Thyroid gland (tissue), 4 donors: ENCODE measurements around the gene OR8G1. TPM values are rescaled to one million over a fixed set of nuclear protein-coding genes. Genes with fewer than 3 reads are reported as not detected.

Experiments
- DNase-seq, 2 donors: peaks; one replicate each; pipeline ENCODE4 v3.0.0-alpha.2; 2019
- H3K27ac ChIP-seq, 3 donors: fragments of 200-600 bp; sonication (generic); 1 replicate in 2 of 3; 2 replicates in 1 of 3; pipeline ENCODE4 v1.5.1; 2016 to 2019; ENCODE audit warnings: mild to moderate bottlenecking in 1 of 3, moderate library complexity in 1 of 3
- H3K27me3 ChIP-seq: fragments of 200-600 bp; sonication (generic); one replicate; pipeline ENCODE4 v1.5.1; 2019
- H3K36me3 ChIP-seq, 2 donors: fragments of 200-600 bp; sonication (generic); one replicate each; pipeline ENCODE4 v1.5.1; 2016 to 2019
- H3K4me1 ChIP-seq, 2 donors: fragments of 200-600 bp; sonication (generic); one replicate each; pipeline ENCODE4 v1.5.1; 2017 to 2019
- H3K4me3 ChIP-seq, 3 donors: fragments of 200-600 bp; sonication (generic); replicated peaks in 1 of 3; 1 replicate in 2 of 3; 2 replicates in 1 of 3; pipeline ENCODE4 v1.5.1; 2016; ENCODE audit warnings: mild to moderate bottlenecking in 1 of 3
- H3K9me3 ChIP-seq: fragments of 200-600 bp; sonication (generic); one replicate; pipeline ENCODE4 v1.5.1; 2017
- POLR2A ChIP-seq, 2 donors: fragments of 450-650 bp; IDR thresholded peaks; one replicate each; pipeline ENCODE4 v1.6.1; 2017; ENCODE audit warnings: antibody characterized with exemption in 2 of 2, mild to moderate bottlenecking in 2 of 2, moderate library complexity in 1 of 2
- WGBS, 2 donors: methylation state at CpG; one replicate each; pipeline ENCODE4 v1.1.5; 2017; 5-methylcytosine and 5-hydroxymethylcytosine counted together
- intact Hi-C: fragments of 100-400 bp; cut with DNase I; formaldehyde crosslinking; loops from one replicate; pipeline ENCODE4 v1.15.1; 2023
- total RNA-seq, 4 donors: library from RNA; depleted of rRNA; stranded (reverse); fragments of >200 nt; gene quantifications; one replicate each; pipeline ENCODE4 v1.2.3, GENCODE V29; 2016
- TF ChIP-seq, protein P1 (sequence below), 6 experiments: fragments of 200-600 bp in 3 of 6; fragments of 450-650 bp in 3 of 6; sonication (generic) in 3 of 6; IDR thresholded peaks; one replicate each; pipeline ENCODE4 v1.5.1; 2016 to 2019; ENCODE audit warnings: antibody characterized with exemption in 6 of 6, mild to moderate bottlenecking in 2 of 6, inconsistent platforms in 1 of 6, moderate library complexity in 1 of 6

The OR8G1 gene
- total RNA-seq, 4 donors from 2014 or later: not detected

DNA sequence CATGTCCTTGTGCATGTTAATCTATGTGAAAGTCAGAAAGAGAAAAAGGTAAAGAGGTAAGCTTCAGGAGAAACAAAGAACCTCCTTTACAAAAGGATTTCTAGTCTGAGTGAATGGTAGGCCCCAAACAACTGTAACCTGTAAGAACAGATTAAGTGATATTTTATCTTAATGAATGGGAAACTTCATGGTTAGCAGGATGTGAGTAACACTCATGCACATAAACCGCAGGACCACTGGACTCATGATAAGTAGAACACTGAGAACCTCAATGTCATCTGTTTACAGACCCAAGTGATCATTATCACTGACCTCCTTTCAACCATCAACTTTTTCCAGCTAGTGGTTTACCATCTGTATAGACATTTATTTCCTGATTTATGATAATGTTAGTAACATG is 35.2 kb downstream of the OR8G1 start:
- TF ChIP-seq POLR2A (IDR thresholded peaks at IDR 0.05): no peak
- TF ChIP-seq, protein P1, sequence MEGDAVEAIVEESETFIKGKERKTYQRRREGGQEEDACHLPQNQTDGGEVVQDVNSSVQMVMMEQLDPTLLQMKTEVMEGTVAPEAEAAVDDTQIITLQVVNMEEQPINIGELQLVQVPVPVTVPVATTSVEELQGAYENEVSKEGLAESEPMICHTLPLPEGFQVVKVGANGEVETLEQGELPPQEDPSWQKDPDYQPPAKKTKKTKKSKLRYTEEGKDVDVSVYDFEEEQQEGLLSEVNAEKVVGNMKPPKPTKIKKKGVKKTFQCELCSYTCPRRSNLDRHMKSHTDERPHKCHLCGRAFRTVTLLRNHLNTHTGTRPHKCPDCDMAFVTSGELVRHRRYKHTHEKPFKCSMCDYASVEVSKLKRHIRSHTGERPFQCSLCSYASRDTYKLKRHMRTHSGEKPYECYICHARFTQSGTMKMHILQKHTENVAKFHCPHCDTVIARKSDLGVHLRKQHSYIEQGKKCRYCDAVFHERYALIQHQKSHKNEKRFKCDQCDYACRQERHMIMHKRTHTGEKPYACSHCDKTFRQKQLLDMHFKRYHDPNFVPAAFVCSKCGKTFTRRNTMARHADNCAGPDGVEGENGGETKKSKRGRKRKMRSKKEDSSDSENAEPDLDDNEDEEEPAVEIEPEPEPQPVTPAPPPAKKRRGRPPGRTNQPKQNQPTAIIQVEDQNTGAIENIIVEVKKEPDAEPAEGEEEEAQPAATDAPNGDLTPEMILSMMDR (IDR thresholded peaks at IDR 0.05): no peak
- intact Hi-C loops: no loop called here
- Histone ChIP-seq H3K36me3 (no peaks in the 10 kb centered on the region), H3K27ac (no peak overlapping the region), H3K9me3 (no peaks in the 10 kb centered on the region), H3K4me3 (no peak overlapping the region), H3K27me3 (no peaks in the 10 kb centered on the region), H3K4me1 (no peaks in the 10 kb centered on the region)
- WGBS, 2 donors: 76 to 77% methylated on average over 1 of the region's 1 CpG
- DNase-seq: no peak

DNA sequence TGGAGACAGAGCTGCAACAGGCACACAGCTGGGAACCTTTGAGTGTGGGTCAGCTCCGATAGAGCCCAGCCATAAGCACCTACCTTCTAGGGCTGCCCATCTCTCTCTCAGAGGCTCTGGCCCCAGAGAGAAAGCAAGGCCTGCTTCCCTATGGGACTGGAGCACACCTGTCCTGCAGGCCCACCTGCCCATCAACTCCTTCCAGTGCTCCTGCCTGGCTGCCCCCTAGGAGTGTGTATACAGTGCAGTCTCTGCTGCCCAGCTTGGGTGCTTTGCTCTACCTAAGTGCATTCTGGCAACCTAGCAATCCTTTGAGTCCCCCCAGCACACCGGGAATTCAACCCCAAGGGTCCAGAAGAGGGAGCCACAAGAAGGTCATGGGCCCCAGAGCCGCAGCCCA is 36.3 kb downstream of the OR8G1 start:
- DNase-seq: no peak
- WGBS, 2 donors: 77 to 94% methylated on average over 2 to 3 of the region's 3 CpGs
- no peak overlapping the region for H3K4me3 ChIP-seq
- no peaks in the 10 kb centered on the region for H3K4me1 ChIP-seq
- TF ChIP-seq, protein P1 (IDR thresholded peaks at IDR 0.05): no peak
- TF ChIP-seq POLR2A (IDR thresholded peaks at IDR 0.05): no peak
- no peaks in the 10 kb centered on the region for H3K9me3 ChIP-seq
- intact Hi-C loops: no loop called here
- H3K27ac ChIP-seq: no peak overlapping the region
- H3K27me3 ChIP-seq: no peaks in the 10 kb centered on the region
- H3K36me3 ChIP-seq: no peaks in the 10 kb centered on the region

DNA sequence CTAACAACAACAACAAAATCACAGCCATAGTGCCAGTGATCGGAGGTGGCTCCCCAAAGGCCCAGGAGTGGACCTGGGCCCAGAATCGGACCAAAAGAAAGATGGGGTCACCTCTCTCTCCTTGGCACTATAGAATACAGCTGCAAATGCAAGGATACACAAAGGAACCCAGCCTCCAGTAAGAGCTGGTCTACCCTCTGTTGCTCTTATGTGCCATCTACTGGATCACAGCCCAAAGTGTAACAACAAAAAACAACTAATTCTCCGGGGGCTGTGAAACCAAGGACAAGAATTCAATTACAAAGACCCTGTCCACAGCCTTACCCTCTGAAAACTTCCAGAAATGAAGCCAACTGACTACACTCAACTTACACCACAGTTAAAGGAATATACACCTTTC is 36.9 kb downstream of the OR8G1 start:
- H3K27me3 ChIP-seq: no peaks in the 10 kb centered on the region
- no peaks in the 10 kb centered on the region for H3K4me1 ChIP-seq
- DNase-seq: no peak
- no peak for TF ChIP-seq POLR2A (IDR thresholded peaks at IDR 0.05)
- intact Hi-C loops: no loop called here
- H3K4me3 ChIP-seq: no peak overlapping the region
- no peaks in the 10 kb centered on the region for H3K9me3 ChIP-seq
- H3K27ac ChIP-seq: no peak overlapping the region
- WGBS, 2 donors: 67 to 71% methylated on average over 3 of the region's 3 CpGs
- H3K36me3 ChIP-seq: no peaks in the 10 kb centered on the region

GRCh38 chr11:124278261-124278660 is 37.4 kb downstream of the OR8G1 start:
- Histone ChIP-seq H3K27me3 (no peaks in the 10 kb centered on the region), H3K9me3 (no peaks in the 10 kb centered on the region), H3K27ac (no peak overlapping the region), H3K4me1 (no peaks in the 10 kb centered on the region), H3K36me3 (no peaks in the 10 kb centered on the region), H3K4me3 (no peak overlapping the region)
- intact Hi-C loops: no loop called here
- TF ChIP-seq, protein P1 (IDR thresholded peaks at IDR 0.05): no peak
- TF ChIP-seq POLR2A (IDR thresholded peaks at IDR 0.05): no peak
- DNase-seq: no peak
- WGBS, 2 donors: 67 to 76% methylated on average over 2 of the region's 2 CpGs

DNA sequence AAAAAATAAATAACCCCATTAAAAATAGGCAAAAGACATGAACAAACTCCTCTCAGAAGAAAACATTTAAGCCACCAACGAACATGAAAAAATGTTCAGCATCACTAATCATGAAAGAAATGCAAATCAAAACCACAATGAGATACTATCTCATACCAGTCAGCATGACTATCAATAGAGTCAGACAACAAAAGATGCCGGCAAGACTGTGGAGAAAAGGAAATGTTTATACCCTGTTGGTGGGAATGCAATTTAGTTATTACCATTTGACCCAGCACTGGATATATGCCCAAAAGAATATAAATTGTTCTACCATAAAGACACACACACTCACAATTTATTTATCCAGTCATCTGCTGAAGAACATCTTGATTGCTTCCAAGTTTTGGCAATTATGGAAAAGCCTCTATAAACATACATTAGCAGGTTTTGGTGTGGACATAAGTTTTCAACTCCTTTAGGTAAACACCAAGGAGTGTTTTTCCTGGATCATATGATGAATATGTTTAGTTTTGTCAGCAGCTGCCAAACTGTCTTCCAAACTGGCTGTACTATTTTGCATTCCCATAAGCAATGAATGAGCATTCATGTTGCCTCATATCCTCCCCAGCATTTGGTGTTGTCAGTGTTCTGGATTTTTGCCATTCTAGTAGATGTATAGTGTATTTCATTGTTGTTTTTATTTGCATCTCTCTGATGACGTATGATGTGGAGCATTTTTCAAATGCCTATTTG is 44.9 kb downstream of the OR8G1 start:
- no peaks in the 10 kb centered on the region for H3K4me1 ChIP-seq
- no peak overlapping the region for H3K27ac ChIP-seq
- no peaks in the 10 kb centered on the region for H3K9me3 ChIP-seq
- H3K4me3 ChIP-seq: no peak overlapping the region
- no peaks in the 10 kb centered on the region for H3K36me3 ChIP-seq
- no peak for DNase-seq
- H3K27me3 ChIP-seq: no peaks in the 10 kb centered on the region
- TF ChIP-seq, protein P1 (IDR thresholded peaks at IDR 0.05): no peak
- TF ChIP-seq POLR2A (IDR thresholded peaks at IDR 0.05): no peak
- intact Hi-C loops: no loop called here
- WGBS, 2 donors: 77 to 79% methylated on average over 3 of the region's 3 CpGs
